Measurements from ENCODE around the gene PLXNA4.

The PLXNA4 gene

GRCh38 chr7:132254455-132254854 is 321.8 kb downstream of the PLXNA4 start:
- no peak for FAIRE-seq
- DNase-seq (ENCODE audit: insufficient read length, low spot score), result no peak
- no peak for TF ChIP-seq TAF1 (IDR thresholded peaks at IDR 0.05; ENCODE audit: low read depth, low read length)
- no peak for TF ChIP-seq POLR2AphosphoS5 (IDR thresholded peaks at IDR 0.05; ENCODE audit: low read depth, low read length)
- no peak for TF ChIP-seq POLR2A (IDR thresholded peaks at IDR 0.05; ENCODE audit: low read depth, low read length)
- TF ChIP-seq SPI1 (IDR thresholded peaks at IDR 0.05; ENCODE audit: low read depth, low read length), result no peak
- TF ChIP-seq PAX5 (IDR thresholded peaks at IDR 0.05; ENCODE audit: insufficient read depth, low read length, severe bottlenecking), result no peak
- TF ChIP-seq POU2F2 (IDR thresholded peaks at IDR 0.05; ENCODE audit: low read depth, low read length), result no peak

GRCh38 chr7:132252793-132253100 is 323.5 kb downstream of the PLXNA4 start:
- DNase-seq (ENCODE audit: insufficient read length, low spot score), result no peak
- no peak for TF ChIP-seq PAX5 (IDR thresholded peaks at IDR 0.05; ENCODE audit: insufficient read depth, low read length, severe bottlenecking)
- TF ChIP-seq TAF1 (IDR thresholded peaks at IDR 0.05; ENCODE audit: low read depth, low read length), result no peak
- no peak for TF ChIP-seq POU2F2 (IDR thresholded peaks at IDR 0.05; ENCODE audit: low read depth, low read length)
- TF ChIP-seq SPI1 (IDR thresholded peaks at IDR 0.05; ENCODE audit: low read depth, low read length), result no peak
- no peak for TF ChIP-seq POLR2AphosphoS5 (IDR thresholded peaks at IDR 0.05; ENCODE audit: low read depth, low read length)
- no peak for FAIRE-seq

- TF ChIP-seq SPI1 (IDR thresholded peaks at IDR 0.05; ENCODE audit: low read depth, low read length) (no peak), POU2F2 (IDR thresholded peaks at IDR 0.05; ENCODE audit: low read depth, low read length) (no peak), TAF1 (IDR thresholded peaks at IDR 0.05; ENCODE audit: low read depth, low read length) (no peak), PAX5 (IDR thresholded peaks at IDR 0.05; ENCODE audit: insufficient read depth, low read length, severe bottlenecking) (no peak), POLR2AphosphoS5 (IDR thresholded peaks at IDR 0.05; ENCODE audit: low read depth, low read length) (no peak), POLR2A (IDR thresholded peaks at IDR 0.05; ENCODE audit: low read depth, low read length) (no peak)
- no peak for DNase-seq (ENCODE audit: insufficient read length, low spot score)
- no peak for FAIRE-seq
Observed at GRCh38 chr7:132251327-132251659, 325.0 kb downstream of the PLXNA4 start.

DNA sequence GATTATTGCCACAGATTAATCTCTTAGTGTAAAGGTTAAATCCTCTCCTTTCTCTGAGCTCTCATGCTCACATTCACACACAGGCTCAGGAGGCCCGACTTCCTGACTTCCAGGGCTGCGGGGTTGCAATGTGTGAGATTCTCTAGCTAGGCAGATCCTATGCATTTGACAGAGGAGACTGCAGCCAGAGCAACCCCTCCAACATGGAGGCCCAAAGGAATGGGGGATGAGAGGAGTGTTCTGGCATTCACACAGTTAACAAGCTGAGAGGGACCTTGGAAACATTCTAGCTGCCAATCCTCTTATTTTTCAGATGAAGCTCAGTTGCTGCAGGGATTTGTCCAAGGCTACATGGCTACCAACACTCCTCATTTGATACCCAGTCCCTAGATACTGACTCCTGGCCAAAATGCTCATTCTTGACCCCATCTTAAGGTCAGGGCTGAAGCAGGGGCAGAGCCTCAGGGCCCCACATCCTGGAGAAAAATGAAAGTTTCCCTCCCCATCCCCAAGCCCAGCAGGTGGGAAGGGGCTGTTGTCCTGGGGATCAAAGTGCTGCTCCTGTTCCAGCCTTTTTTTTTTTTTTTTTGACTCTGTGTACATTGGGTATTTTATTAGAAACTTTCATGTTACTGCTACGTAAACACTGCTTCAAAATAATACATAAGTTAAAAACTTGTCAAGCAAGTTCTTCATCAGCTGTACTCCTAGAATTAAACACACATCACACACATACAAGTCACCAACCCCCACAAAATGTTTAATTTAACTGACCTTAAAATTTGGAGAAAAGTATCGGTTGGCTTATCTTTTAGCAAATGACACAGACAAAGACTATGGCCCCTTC is 325.6 kb downstream of the PLXNA4 start:
- no peak for FAIRE-seq

GRCh38 chr7:132249256-132249971 is 326.9 kb downstream of the PLXNA4 start:
- TF ChIP-seq POLR2A (IDR thresholded peaks at IDR 0.05; ENCODE audit: low read depth, low read length), result no peak
- TF ChIP-seq POLR2AphosphoS5 (IDR thresholded peaks at IDR 0.05; ENCODE audit: low read depth, low read length), result no peak
- TF ChIP-seq POU2F2 (IDR thresholded peaks at IDR 0.05; ENCODE audit: low read depth, low read length), result no peak
- TF ChIP-seq SPI1 (IDR thresholded peaks at IDR 0.05; ENCODE audit: low read depth, low read length), result no peak
- FAIRE-seq (no peak), DNase-seq (ENCODE audit: insufficient read length, low spot score) (no peak)

More for the DNA sequence above, 325.6 kb downstream of the PLXNA4 start:
- DNase-seq (ENCODE audit: insufficient read length, low spot score), result no peak
- TF ChIP-seq SPI1 (IDR thresholded peaks at IDR 0.05; ENCODE audit: low read depth, low read length) (no peak), PAX5 (IDR thresholded peaks at IDR 0.05; ENCODE audit: insufficient read depth, low read length, severe bottlenecking) (no peak), TAF1 (IDR thresholded peaks at IDR 0.05; ENCODE audit: low read depth, low read length) (no peak), POU2F2 (IDR thresholded peaks at IDR 0.05; ENCODE audit: low read depth, low read length) (no peak), POLR2AphosphoS5 (IDR thresholded peaks at IDR 0.05; ENCODE audit: low read depth, low read length) (no peak), POLR2A (IDR thresholded peaks at IDR 0.05; ENCODE audit: low read depth, low read length) (no peak)

- DNase-seq (ENCODE audit: insufficient read length, low spot score) (no peak), FAIRE-seq (no peak)
- TF ChIP-seq SPI1 (IDR thresholded peaks at IDR 0.05; ENCODE audit: low read depth, low read length) (no peak), POU2F2 (IDR thresholded peaks at IDR 0.05; ENCODE audit: low read depth, low read length) (no peak), POLR2A (IDR thresholded peaks at IDR 0.05; ENCODE audit: low read depth, low read length) (no peak), PAX5 (IDR thresholded peaks at IDR 0.05; ENCODE audit: insufficient read depth, low read length, severe bottlenecking) (no peak), POLR2AphosphoS5 (IDR thresholded peaks at IDR 0.05; ENCODE audit: low read depth, low read length) (no peak), TAF1 (IDR thresholded peaks at IDR 0.05; ENCODE audit: low read depth, low read length) (no peak)
Observed at GRCh38 chr7:132248841-132249240, 327.4 kb downstream of the PLXNA4 start.

GRCh38 chr7:132247995-132248618 is 328.2 kb downstream of the PLXNA4 start:
- no peak for FAIRE-seq
- TF ChIP-seq SPI1 (IDR thresholded peaks at IDR 0.05; ENCODE audit: low read depth, low read length) (no peak), POLR2AphosphoS5 (IDR thresholded peaks at IDR 0.05; ENCODE audit: low read depth, low read length) (no peak), TAF1 (IDR thresholded peaks at IDR 0.05; ENCODE audit: low read depth, low read length) (no peak), POU2F2 (IDR thresholded peaks at IDR 0.05; ENCODE audit: low read depth, low read length) (no peak), POLR2A (IDR thresholded peaks at IDR 0.05; ENCODE audit: low read depth, low read length) (no peak), PAX5 (IDR thresholded peaks at IDR 0.05; ENCODE audit: insufficient read depth, low read length, severe bottlenecking) (no peak)
- no peak for DNase-seq (ENCODE audit: insufficient read length, low spot score)

DNA sequence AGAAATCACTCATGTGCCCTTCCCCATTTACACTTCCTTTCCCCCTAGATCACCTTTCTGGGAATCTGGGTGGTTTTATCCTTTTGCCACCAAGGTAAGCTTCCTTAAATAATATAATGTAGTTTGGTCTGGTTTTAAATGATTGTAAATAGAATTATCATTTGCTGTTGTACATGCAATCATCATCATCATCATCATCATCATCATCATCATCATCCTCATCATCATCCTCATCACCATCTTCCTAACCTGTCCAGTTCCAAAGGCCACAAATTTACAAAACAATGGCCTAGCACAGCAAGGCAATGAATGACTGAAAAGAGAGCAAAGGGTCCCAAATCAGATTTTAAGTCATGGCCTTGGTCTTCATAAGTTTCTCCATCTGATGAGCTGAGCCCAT is 329.7 kb downstream of the PLXNA4 start:
- no peak for FAIRE-seq
- DNase-seq (ENCODE audit: insufficient read length, low spot score), result no peak

DNA sequence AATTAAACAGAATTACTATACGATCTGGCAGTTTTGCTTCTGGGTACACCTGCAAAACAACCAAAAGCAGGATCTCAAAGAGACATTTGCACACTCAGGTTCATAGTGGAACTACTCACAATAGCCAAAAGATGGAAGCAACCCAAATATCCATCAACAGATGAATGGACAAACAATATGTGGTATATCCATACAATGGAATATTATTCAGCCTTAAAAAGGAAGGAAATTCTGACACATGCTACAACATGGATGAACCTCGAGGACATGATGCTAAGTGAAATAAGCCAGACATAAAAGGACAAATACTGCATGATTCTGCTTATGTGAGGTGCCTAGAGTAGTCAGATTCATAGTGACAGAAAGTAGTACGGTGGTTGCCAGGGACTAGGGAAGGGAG is 330.7 kb downstream of the PLXNA4 start:
- no peak for FAIRE-seq
- no peak for DNase-seq (ENCODE audit: insufficient read length, low spot score)
- TF ChIP-seq POU2F2 (IDR thresholded peaks at IDR 0.05; ENCODE audit: low read depth, low read length) (no peak), PAX5 (IDR thresholded peaks at IDR 0.05; ENCODE audit: insufficient read depth, low read length, severe bottlenecking) (no peak), POLR2A (IDR thresholded peaks at IDR 0.05; ENCODE audit: low read depth, low read length) (no peak), SPI1 (IDR thresholded peaks at IDR 0.05; ENCODE audit: low read depth, low read length) (no peak), POLR2AphosphoS5 (IDR thresholded peaks at IDR 0.05; ENCODE audit: low read depth, low read length) (no peak), TAF1 (IDR thresholded peaks at IDR 0.05; ENCODE audit: low read depth, low read length) (no peak)

More for the DNA sequence above, 329.7 kb downstream of the PLXNA4 start:
- TF ChIP-seq PAX5 (IDR thresholded peaks at IDR 0.05; ENCODE audit: insufficient read depth, low read length, severe bottlenecking) (no peak), TAF1 (IDR thresholded peaks at IDR 0.05; ENCODE audit: low read depth, low read length) (no peak), POU2F2 (IDR thresholded peaks at IDR 0.05; ENCODE audit: low read depth, low read length) (no peak), POLR2AphosphoS5 (IDR thresholded peaks at IDR 0.05; ENCODE audit: low read depth, low read length) (no peak), SPI1 (IDR thresholded peaks at IDR 0.05; ENCODE audit: low read depth, low read length) (no peak), POLR2A (IDR thresholded peaks at IDR 0.05; ENCODE audit: low read depth, low read length) (no peak)
